GM12864 (cell line): ENCODE results near the gene LPIN3.

Source experiments
- DNase-seq: peaks from one replicate; pipeline ENCODE4 v3.0.0-alpha.2; 2011; ENCODE audit warnings: low read depth
- H3K4me3 ChIP-seq: 2 replicates; pipeline ENCODE4 v1.5.1; 2011; ENCODE audit warnings: mild to moderate bottlenecking, low read depth, low read length, control low read depth
- CTCF ChIP-seq: IDR thresholded peaks from 2 replicates; pipeline ENCODE4 v1.5.1; 2011; ENCODE audit warnings: low read depth, mild to moderate bottlenecking, moderate library complexity, low read length, control low read depth, inconsistent platforms; ENCODE audit errors: missing control alignments

Gene LPIN3

GRCh38 chr20:41357424-41358163, 17.0 kb downstream of the LPIN3 start:
- no peak for TF ChIP-seq CTCF
- no peak overlapping the region for H3K4me3 ChIP-seq
- no peak for DNase-seq

- no peak overlapping the region for H3K4me3 ChIP-seq
- no peak for TF ChIP-seq CTCF
Measured at GRCh38 chr20:41358230-41358629, 17.6 kb downstream of the LPIN3 start.

GRCh38 chr20:41358717-41359116, 18.1 kb downstream of the LPIN3 start:
- TF ChIP-seq CTCF, result no peak

More at GRCh38 chr20:41358230-41358629, 17.6 kb downstream of the LPIN3 start:
- no peak for DNase-seq

GRCh38 chr20:41359541-41360011, 19.0 kb downstream of the LPIN3 start:
- no peak for TF ChIP-seq CTCF
- H3K4me3 ChIP-seq, result no peak overlapping the region
- no peak for DNase-seq

More at GRCh38 chr20:41358717-41359116, 18.1 kb downstream of the LPIN3 start:
- H3K4me3 ChIP-seq, result no peak overlapping the region
- no peak for DNase-seq

GRCh38 chr20:41360831-41361756, 20.5 kb downstream of the LPIN3 start:
- no peak overlapping the region for H3K4me3 ChIP-seq
- no peak for DNase-seq
- TF ChIP-seq CTCF, result no peak

GRCh38 chr20:41361757-41362747, 21.4 kb downstream of the LPIN3 start:
- no peak overlapping the region for H3K4me3 ChIP-seq
- DNase-seq, result no peak
- TF ChIP-seq CTCF, result no peak
